HepG2 (cell line): ENCODE results near the gene HNRNPUL2. TPM values are rescaled to one million over a fixed set of nuclear protein-coding genes. Genes with fewer than 3 reads are reported as not detected.
A peak's percentile ranks its signal among the peaks of the same experiment; 100 is the strongest.

ENCODE experiments used
- JUNB ChIP-seq: sonication (generic); formaldehyde crosslinking; IDR thresholded peaks from 2 replicates; pipeline ENCODE4 v1.8.0; 2022; ENCODE audit warnings: missing genetic modification reagents, mild to moderate bottlenecking, borderline replicate concordance
- KLF12 ChIP-seq: sonication (generic); formaldehyde crosslinking; IDR thresholded peaks from 2 replicates; pipeline ENCODE4 v1.4.0; 2020; ENCODE audit warnings: missing genetic modification reagents, borderline replicate concordance
- KLF6 ChIP-seq: IDR thresholded peaks from 2 replicates; pipeline ENCODE4 v1.8.0; 2016; ENCODE audit warnings: missing biosample characterization, missing genetic modification reagents
- MTF2 ChIP-seq: sonication (generic); formaldehyde crosslinking; IDR thresholded peaks from 2 replicates; pipeline ENCODE4 v1.5.0; 2020; ENCODE audit warnings: missing genetic modification reagents, borderline replicate concordance
- NFAT5 ChIP-seq: sonication (generic); formaldehyde crosslinking; IDR thresholded peaks from 2 replicates; pipeline ENCODE4 v1.4.0; 2020; ENCODE audit warnings: missing genetic modification reagents
- NFYC ChIP-seq: IDR thresholded peaks from 2 replicates; pipeline ENCODE4 v1.6.1; 2016; ENCODE audit warnings: missing genetic modification reagents, missing compliant biosample characterization
- POGZ ChIP-seq: sonication (generic); formaldehyde crosslinking; IDR thresholded peaks from 2 replicates; pipeline ENCODE4 v1.4.0; 2020; ENCODE audit warnings: mild to moderate bottlenecking, missing genetic modification reagents
- RFXANK ChIP-seq: IDR thresholded peaks from 2 replicates; pipeline ENCODE4 v1.6.1; 2016
- THRA ChIP-seq: sonication (generic); formaldehyde crosslinking; IDR thresholded peaks from 2 replicates; pipeline ENCODE4 v1.4.0; 2020; ENCODE audit warnings: missing genetic modification reagents, borderline replicate concordance
- ZBTB21 ChIP-seq: sonication (generic); formaldehyde crosslinking; IDR thresholded peaks from 2 replicates; pipeline ENCODE4 v1.4.0; 2020; ENCODE audit warnings: missing genetic modification reagents
- ZBTB7A ChIP-seq: sonication (generic); formaldehyde crosslinking; IDR thresholded peaks from 2 replicates; pipeline ENCODE4 v1.8.0; 2022; ENCODE audit warnings: mild to moderate bottlenecking, missing genetic modification reagents
- ZNF280D ChIP-seq: sonication (generic); formaldehyde crosslinking; IDR thresholded peaks from 2 replicates; pipeline ENCODE4 v1.5.1; 2020; ENCODE audit warnings: mild to moderate bottlenecking, missing genetic modification reagents
- ZNF343 ChIP-seq: sonication (generic); formaldehyde crosslinking; IDR thresholded peaks from 2 replicates; pipeline ENCODE4 v1.4.0; 2020; ENCODE audit warnings: mild to moderate bottlenecking, missing genetic modification reagents
- ZNF557 ChIP-seq: sonication (generic); formaldehyde crosslinking; IDR thresholded peaks from 2 replicates; pipeline ENCODE4 v1.4.0; 2020; ENCODE audit warnings: missing genetic modification reagents
- ZNF619 ChIP-seq: sonication (generic); formaldehyde crosslinking; IDR thresholded peaks from 2 replicates; pipeline ENCODE4 v1.4.0; 2020; ENCODE audit warnings: mild to moderate bottlenecking, missing genetic modification reagents
- ZNF639 ChIP-seq: conservative IDR thresholded peaks from 2 replicates; pipeline ENCODE4 v1.6.1; 2018; ENCODE audit warnings: missing genetic modification reagents
- ZNF768 ChIP-seq: sonication (generic); formaldehyde crosslinking; IDR thresholded peaks from 2 replicates; pipeline ENCODE4 v1.4.0; 2020; ENCODE audit warnings: missing genetic modification reagents
- ZNF788 ChIP-seq: sonication (generic); formaldehyde crosslinking; IDR thresholded peaks from 2 replicates; pipeline ENCODE4 v1.5.0; 2020; ENCODE audit warnings: mild to moderate bottlenecking, missing genetic modification reagents, borderline replicate concordance
- polyA plus RNA-seq, 8 experiments: library from polyadenylated mRNA; depleted of rRNA in 3 of 8; stranded (reverse) in 7 of 8; unstranded in 1 of 8; fragments of >200 nt; fragmentation: Illumina TruSeq in 4 of 8; extraction: Trizol in 4 of 8; gene quantifications; 2 replicates each; pipeline versions ENCODE4 v1.2.1 to v1.2.3, GENCODE V29; 2011 to 2016; ENCODE audit warnings: low read depth in 4 of 8, missing spikeins in 1 of 8, mixed read lengths in 1 of 8; ENCODE audit not compliant: insufficient read depth in 1 of 8
- total RNA-seq, 5 experiments: library from RNA; depleted of rRNA; stranded (reverse); fragments of >200 nt; fragmentation: Illumina TruSeq; extraction: Trizol; gene quantifications; 2 replicates each; pipeline ENCODE4 v1.2.3, GENCODE V29; 2016; ENCODE audit warnings: low read depth in 1 of 5

Gene HNRNPUL2
- total and polyA plus RNA-seq, 2 of the 13 experiments (the other 11 are each of a cell fraction or from before 2014, with no cell fraction given) = 8.4 to 9.6 TPM

- no peak for TF ChIP-seq NFAT5 (CRISPR knock-in tag)
- no peak for TF ChIP-seq ZBTB21 (CRISPR knock-in tag)
- no peak for TF ChIP-seq KLF6 (CRISPR knock-in tag)
- no peak for TF ChIP-seq ZNF557 (CRISPR knock-in tag)
- peak; percentile 39; the same call in 1 of the 2 replicates for TF ChIP-seq POGZ (CRISPR knock-in tag)
- no peak for TF ChIP-seq RFXANK
- TF ChIP-seq ZNF768 (CRISPR knock-in tag) = peak; percentile 17; the same call in 1 of the 2 replicates
- no peak for TF ChIP-seq KLF12 (CRISPR knock-in tag)
- TF ChIP-seq ZBTB7A (CRISPR knock-in tag) = no peak
- no peak for TF ChIP-seq NFYC (CRISPR knock-in tag)
- TF ChIP-seq ZNF343 (CRISPR knock-in tag) = no peak
- no peak for TF ChIP-seq ZNF280D (CRISPR knock-in tag)
- TF ChIP-seq ZNF639 (CRISPR knock-in tag) = no peak
- no peak; the same call in 1 of the 2 replicates for TF ChIP-seq ZNF619 (CRISPR knock-in tag)
- no peak for TF ChIP-seq JUNB (CRISPR knock-in tag)
- no peak for TF ChIP-seq THRA (CRISPR knock-in tag)
- no peak for TF ChIP-seq MTF2
- peak; percentile 54; the same call in 1 of the 2 replicates for TF ChIP-seq ZNF788 (CRISPR knock-in tag)
Observed at GRCh38 chr11:62705880-62706849, 21.1 kb downstream of the HNRNPUL2 start (continued).
